ENCODE results near the gene SLC37A1. TPM values are rescaled to one million over a fixed set of nuclear protein-coding genes. Genes with fewer than 3 reads are reported as not detected.

SLC37A1 gene
- total RNA-seq, 1 experiment from 2014 or later, result 37.7 TPM

DNA sequence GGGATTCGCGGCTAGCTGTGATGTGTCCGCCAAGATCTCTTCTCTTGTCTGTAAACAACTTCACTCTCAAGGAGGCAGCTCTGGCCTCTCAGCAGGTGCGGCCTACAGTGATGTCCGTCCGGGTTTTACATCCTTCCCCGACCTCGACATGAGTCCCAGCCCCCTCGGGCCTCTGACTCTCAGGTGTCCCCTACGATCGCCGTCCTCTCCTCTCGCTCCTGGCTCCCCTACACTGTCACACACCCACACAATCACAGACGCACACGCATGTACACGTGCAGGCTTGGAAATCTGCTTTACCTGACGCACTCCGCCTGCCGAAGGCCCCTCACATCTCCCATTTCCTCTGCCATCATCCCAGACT is 16.8 kb upstream of the SLC37A1 start:
- Histone ChIP-seq H3K9me3 (ENCODE audit: control insufficient read depth, low read depth, low read length) (no peaks in the 10 kb centered on the region), H3K56ac (ENCODE audit: insufficient read length, low read depth, low read length) (no peak overlapping the region), H2BK15ac (ENCODE audit: low read depth, low read length) (no peak overlapping the region), H3K4me1 (ENCODE audit: insufficient read depth, low read length) (no peaks in the 10 kb centered on the region; the same call in 1 of the 2 replicates), H4K20me1 (ENCODE audit: control insufficient read depth, insufficient read depth, insufficient read length) (no peaks in the 10 kb centered on the region), H2AK5ac (ENCODE audit: insufficient read length, low read length) (no peak overlapping the region), H4K8ac (replicated peaks; ENCODE audit: insufficient read length, low read depth, low read length) (peak overlapping the region; percentile 47), H2BK20ac (ENCODE audit: low read depth, low read length, poor library complexity, severe bottlenecking) (no peak overlapping the region), H3K9ac (ENCODE audit: extremely low read depth, insufficient read length, low read length) (peak overlapping the region; percentile 77), H3K14ac (ENCODE audit: insufficient read depth, low read length) (peak overlapping the region; percentile 72), H3K23me2 (ENCODE audit: insufficient read length, low read depth, low read length, poor library complexity, severe bottlenecking) (peaks cover 12% of the 10 kb centered on the region), H3T11ph (ENCODE audit: low read length) (no peak overlapping the region), H2BK120ac (ENCODE audit: low read depth, low read length, poor library complexity, severe bottlenecking) (no peak overlapping the region), H2BK5ac (ENCODE audit: insufficient read length, low read length) (no peak overlapping the region), H2AFZ (ENCODE audit: low read length) (no peak overlapping the region), H3K79me1 (ENCODE audit: insufficient read depth, low read depth, low read length, poor library complexity, severe bottlenecking) (no peaks in the 10 kb centered on the region), H3K4me2 (ENCODE audit: insufficient read depth, insufficient read length, low read length) (peak overlapping the region; percentile 96), H3K4ac (ENCODE audit: low read depth, low read length) (no peak overlapping the region), H3K23ac (ENCODE audit: insufficient read length, low read depth, low read length) (no peak overlapping the region), H4K91ac (ENCODE audit: insufficient read length, low read depth, low read length) (no peak overlapping the region), H4K5ac (ENCODE audit: insufficient read length, low read depth, low read length) (no peak overlapping the region), H3K27ac (ENCODE audit: insufficient read length, low read depth, low read length) (no peak overlapping the region), H2BK12ac (ENCODE audit: insufficient read length, low read depth, low read length) (peak overlapping the region; percentile 28), H3K79me2 (ENCODE audit: insufficient read depth, low read length) (no peaks in the 10 kb centered on the region), H3K27me3 (ENCODE audit: insufficient read depth, low read length) (no peaks in the 10 kb centered on the region), H3K18ac (ENCODE audit: insufficient read length, low read depth, low read length) (peak overlapping the region; percentile 66)
- H3K36me3 Mint-ChIP-seq (ENCODE audit: insufficient read depth in 1 of 3, low read depth in 3 of 3), result no peaks in the 10 kb centered on the region
- H3K9me3 Mint-ChIP-seq, result no peaks in the 10 kb centered on the region
- H3K27ac Mint-ChIP-seq, result peak overlapping the region; percentile 60 to 96 (median 73); a peak in 6 of 7 replicates
- DNase-seq, result peak; percentile 58
- peaks cover 8% of the 10 kb centered on the region for H3K27me3 Mint-ChIP-seq (ENCODE audit: low read depth)
- TF ChIP-seq, protein P1, sequence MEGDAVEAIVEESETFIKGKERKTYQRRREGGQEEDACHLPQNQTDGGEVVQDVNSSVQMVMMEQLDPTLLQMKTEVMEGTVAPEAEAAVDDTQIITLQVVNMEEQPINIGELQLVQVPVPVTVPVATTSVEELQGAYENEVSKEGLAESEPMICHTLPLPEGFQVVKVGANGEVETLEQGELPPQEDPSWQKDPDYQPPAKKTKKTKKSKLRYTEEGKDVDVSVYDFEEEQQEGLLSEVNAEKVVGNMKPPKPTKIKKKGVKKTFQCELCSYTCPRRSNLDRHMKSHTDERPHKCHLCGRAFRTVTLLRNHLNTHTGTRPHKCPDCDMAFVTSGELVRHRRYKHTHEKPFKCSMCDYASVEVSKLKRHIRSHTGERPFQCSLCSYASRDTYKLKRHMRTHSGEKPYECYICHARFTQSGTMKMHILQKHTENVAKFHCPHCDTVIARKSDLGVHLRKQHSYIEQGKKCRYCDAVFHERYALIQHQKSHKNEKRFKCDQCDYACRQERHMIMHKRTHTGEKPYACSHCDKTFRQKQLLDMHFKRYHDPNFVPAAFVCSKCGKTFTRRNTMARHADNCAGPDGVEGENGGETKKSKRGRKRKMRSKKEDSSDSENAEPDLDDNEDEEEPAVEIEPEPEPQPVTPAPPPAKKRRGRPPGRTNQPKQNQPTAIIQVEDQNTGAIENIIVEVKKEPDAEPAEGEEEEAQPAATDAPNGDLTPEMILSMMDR (conservative IDR thresholded peaks at IDR 0.05), result no peak
- H3K4me1 Mint-ChIP-seq, result peaks cover 21 to 29% of the 10 kb centered on the region in 2 experiments
- no CpG with 5 or more reads among the region's 19 CpGs for WGBS (ENCODE audit: extremely low coverage, insufficient read length, low lambda C conversion rate)
- peak overlapping the region; percentile 83 to 91 for H3K4me3 Mint-ChIP-seq
